HL-60 (cell line): ENCODE results near the gene COX10.

ENCODE experiments used
- CTCF ChIP-seq: IDR thresholded peaks from one replicate; pipeline ENCODE4 v1.5.1; 2011; ENCODE audit warnings: low read length, control low read depth, inconsistent platforms; ENCODE audit not compliant: insufficient read depth
- POLR2AphosphoS5 ChIP-seq: IDR thresholded peaks from 2 replicates; pipeline ENCODE4 v1.6.1; 2012; ENCODE audit warnings: low read depth
- REST ChIP-seq: IDR thresholded peaks from 2 replicates; pipeline ENCODE4 v1.6.1; 2012; ENCODE audit warnings: low read depth; ENCODE audit not compliant: insufficient replicate concordance

GRCh38 chr17:14121952-14122351 is 52.6 kb downstream of the COX10 start:
- TF ChIP-seq CTCF, result no peak
- no peak for TF ChIP-seq POLR2AphosphoS5
- TF ChIP-seq REST, result no peak
